ENCODE data around the gene CTLA4. TPM values are rescaled to one million over a fixed set of nuclear protein-coding genes. Genes with fewer than 3 reads are reported as not detected.

The CTLA4 gene
- total and polyA plus RNA-seq, 3 donors from 2014 or later = 0.87 to 2.7 (median 1.2) TPM

GRCh38 chr2:203873461-203873860 lies 5.9 kb downstream of the CTLA4 start:
- Histone ChIP-seq H3K4me1 (no peaks in the 10 kb centered on the region), H3K4me3 (no peak overlapping the region), H3K9me3 (no peaks in the 10 kb centered on the region), H3K36me3 (ENCODE audit: low read depth, missing control alignments) (no peaks in the 10 kb centered on the region), H3K27me3 (no peaks in the 10 kb centered on the region), H3K27ac (no peak overlapping the region)
- 88 to 95% methylated on average over 2 of the region's 2 CpGs for WGBS, 2 donors
- no peak for DNase-seq
- TF ChIP-seq CTCF (IDR thresholded peaks at IDR 0.05) (no peak), POLR2A (IDR thresholded peaks at IDR 0.05) (no peak)
- intact Hi-C loops (cut with DNase I; ENCODE audit: low total_unique reads) = no loop called here

GRCh38 chr2:203873921-203874631 lies 6.5 kb downstream of the CTLA4 start:
- H3K9me3 ChIP-seq = no peaks in the 10 kb centered on the region
- no peak overlapping the region for H3K4me3 ChIP-seq
- DNase-seq = no peak
- no peaks in the 10 kb centered on the region for H3K4me1 ChIP-seq
- no peaks in the 10 kb centered on the region for H3K27me3 ChIP-seq
- H3K27ac ChIP-seq = no peak overlapping the region
- 76 to 82% methylated on average over 5 of the region's 5 CpGs for WGBS, 2 donors
- intact Hi-C loops (cut with DNase I; ENCODE audit: low total_unique reads) = no loop called here
- TF ChIP-seq POLR2A (IDR thresholded peaks at IDR 0.05) (no peak), CTCF (IDR thresholded peaks at IDR 0.05) (no peak)
- H3K36me3 ChIP-seq (ENCODE audit: low read depth, missing control alignments) = no peaks in the 10 kb centered on the region

GRCh38 chr2:203875471-203875870 lies 7.9 kb downstream of the CTLA4 start:
- intact Hi-C loops (cut with DNase I; ENCODE audit: low total_unique reads) = no loop called here
- no peaks in the 10 kb centered on the region for H3K4me1 ChIP-seq
- H3K27ac ChIP-seq = no peak overlapping the region
- DNase-seq = no peak
- TF ChIP-seq POLR2A (IDR thresholded peaks at IDR 0.05) (no peak), CTCF (IDR thresholded peaks at IDR 0.05) (no peak)
- H3K27me3 ChIP-seq = no peaks in the 10 kb centered on the region
- no peaks in the 10 kb centered on the region for H3K9me3 ChIP-seq
- 93 to 98% methylated on average over 3 to 4 of the region's 4 CpGs for WGBS, 2 donors
- no peaks in the 10 kb centered on the region for H3K36me3 ChIP-seq (ENCODE audit: low read depth, missing control alignments)
- no peak overlapping the region for H3K4me3 ChIP-seq

- Histone ChIP-seq H3K4me3 (no peak overlapping the region), H3K36me3 (ENCODE audit: low read depth, missing control alignments) (no peaks in the 10 kb centered on the region), H3K9me3 (no peaks in the 10 kb centered on the region), H3K27ac (no peak overlapping the region), H3K4me1 (no peaks in the 10 kb centered on the region), H3K27me3 (no peaks in the 10 kb centered on the region)
- DNase-seq = no peak
- no peak for TF ChIP-seq POLR2A (IDR thresholded peaks at IDR 0.05)
- TF ChIP-seq CTCF (IDR thresholded peaks at IDR 0.05) = no peak
- 55 to 58% methylated on average over 3 of the region's 3 CpGs for WGBS, 2 donors
- intact Hi-C loops (cut with DNase I; ENCODE audit: low total_unique reads) = no loop called here
Measured at GRCh38 chr2:203876328-203876727, 8.8 kb downstream of the CTLA4 start.

GRCh38 chr2:203878063-203878462 lies 10.5 kb downstream of the CTLA4 start:
- Histone ChIP-seq H3K9me3 (no peaks in the 10 kb centered on the region), H3K27ac (no peak overlapping the region), H3K36me3 (ENCODE audit: low read depth, missing control alignments) (no peaks in the 10 kb centered on the region), H3K27me3 (no peaks in the 10 kb centered on the region), H3K4me1 (no peaks in the 10 kb centered on the region), H3K4me3 (no peak overlapping the region)
- TF ChIP-seq POLR2A (IDR thresholded peaks at IDR 0.05) (no peak), CTCF (IDR thresholded peaks at IDR 0.05) (no peak)
- 36 to 53% methylated on average over 5 of the region's 5 CpGs for WGBS, 2 donors
- intact Hi-C loops (cut with DNase I; ENCODE audit: low total_unique reads) = no loop called here
- no peak for DNase-seq
